Panc1 (cell line): ENCODE data around the gene YTHDC2.

Source experiments
- CTCF ChIP-seq: fragments of 450-650 bp; IDR thresholded peaks from 2 replicates; pipeline ENCODE4 v1.5.1; 2017; ENCODE audit warnings: mild to moderate bottlenecking
- TCF7L2 ChIP-seq: IDR thresholded peaks from 2 replicates; pipeline ENCODE4 v1.6.1; 2011; ENCODE audit warnings: mild to moderate bottlenecking, low read depth, low read length, inconsistent platforms

DNA sequence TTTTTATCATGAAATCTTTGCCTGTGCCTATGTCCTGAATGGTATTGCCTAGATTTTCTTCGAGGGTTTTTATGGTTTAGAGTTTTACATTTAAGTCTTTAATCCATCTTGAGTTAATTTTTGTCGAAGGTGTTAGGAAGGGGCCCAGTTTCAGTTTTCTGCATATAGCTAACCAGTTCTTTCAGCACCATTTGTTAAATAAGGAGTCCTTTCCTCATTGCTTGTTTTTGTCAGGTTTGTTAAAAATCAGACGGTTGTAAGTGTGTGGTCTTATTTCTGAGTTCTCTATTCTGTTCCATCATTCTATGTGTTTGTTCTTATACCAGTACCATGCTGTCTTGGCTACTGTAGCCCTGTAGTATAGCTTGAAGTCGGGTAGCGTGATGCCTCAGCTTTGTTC, 55.9 kb downstream of the YTHDC2 start:
- TF ChIP-seq CTCF (no peak), TCF7L2 (no peak)
